Astrocyte of the spinal cord (primary cell): ENCODE results near the gene KLK15.

ENCODE experiments used
- DNase-seq: peaks from one replicate; pipeline ENCODE4 v3.0.0; 2011; ENCODE audit warnings: low read depth, low spot score
- H3K4me3 ChIP-seq: 2 replicates; pipeline ENCODE4 v1.5.1; 2011; ENCODE audit warnings: low read depth, mild to moderate bottlenecking, low read length, moderate library complexity
- in situ Hi-C: cut with HindIII; loops from 2 replicates; pipeline ENCODE4 v1.10.0; 2017; ENCODE audit warnings: low sequenced_read_pairs
- TF ChIP-seq, protein P1 (sequence below): IDR thresholded peaks from 2 replicates; pipeline ENCODE4 v1.5.1; 2012; ENCODE audit warnings: low read depth, mild to moderate bottlenecking, low read length, inconsistent platforms

KLK15 gene, protein sequence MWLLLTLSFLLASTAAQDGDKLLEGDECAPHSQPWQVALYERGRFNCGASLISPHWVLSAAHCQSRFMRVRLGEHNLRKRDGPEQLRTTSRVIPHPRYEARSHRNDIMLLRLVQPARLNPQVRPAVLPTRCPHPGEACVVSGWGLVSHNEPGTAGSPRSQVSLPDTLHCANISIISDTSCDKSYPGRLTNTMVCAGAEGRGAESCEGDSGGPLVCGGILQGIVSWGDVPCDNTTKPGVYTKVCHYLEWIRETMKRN

DNA sequence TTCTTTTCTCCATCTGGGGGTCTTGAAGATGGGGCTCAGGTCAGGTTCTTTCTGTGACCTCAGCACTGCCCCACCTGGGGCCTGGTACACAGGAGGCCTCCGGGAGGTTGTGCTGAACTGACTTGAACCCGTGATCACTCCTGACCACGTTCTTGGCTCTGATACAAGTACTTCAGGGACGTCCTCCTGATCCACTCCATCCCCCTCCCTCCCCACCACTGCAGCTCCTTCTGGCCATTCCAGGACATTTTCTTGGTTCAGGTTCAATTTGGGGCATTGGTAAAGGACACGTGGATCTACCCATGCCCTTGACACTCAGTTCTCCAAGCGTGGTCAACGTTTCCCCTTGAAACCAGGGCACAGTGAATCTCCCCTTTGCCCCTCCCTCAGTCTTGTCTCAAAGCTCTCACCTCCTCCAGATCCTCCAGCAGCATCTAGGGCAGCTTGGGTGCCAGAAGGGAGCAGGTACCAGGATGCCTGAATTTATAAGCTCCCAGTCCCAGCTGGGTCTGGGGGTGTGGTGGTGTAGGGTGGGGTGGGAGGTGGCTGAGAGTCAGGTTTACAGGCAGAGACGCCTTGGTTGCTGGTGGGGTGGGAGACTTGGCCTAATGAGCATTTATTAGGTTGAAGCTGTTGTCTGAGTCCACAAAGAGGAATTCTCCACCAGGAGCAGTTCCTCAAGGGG lies at the start of gene KLK15:
TSS of gene KLK15 (minus strand) at position 458 of the 685 bp plus-strand sequence. CDS start 2,082 bp downstream, outside the sequence.
- TF ChIP-seq, protein P1, sequence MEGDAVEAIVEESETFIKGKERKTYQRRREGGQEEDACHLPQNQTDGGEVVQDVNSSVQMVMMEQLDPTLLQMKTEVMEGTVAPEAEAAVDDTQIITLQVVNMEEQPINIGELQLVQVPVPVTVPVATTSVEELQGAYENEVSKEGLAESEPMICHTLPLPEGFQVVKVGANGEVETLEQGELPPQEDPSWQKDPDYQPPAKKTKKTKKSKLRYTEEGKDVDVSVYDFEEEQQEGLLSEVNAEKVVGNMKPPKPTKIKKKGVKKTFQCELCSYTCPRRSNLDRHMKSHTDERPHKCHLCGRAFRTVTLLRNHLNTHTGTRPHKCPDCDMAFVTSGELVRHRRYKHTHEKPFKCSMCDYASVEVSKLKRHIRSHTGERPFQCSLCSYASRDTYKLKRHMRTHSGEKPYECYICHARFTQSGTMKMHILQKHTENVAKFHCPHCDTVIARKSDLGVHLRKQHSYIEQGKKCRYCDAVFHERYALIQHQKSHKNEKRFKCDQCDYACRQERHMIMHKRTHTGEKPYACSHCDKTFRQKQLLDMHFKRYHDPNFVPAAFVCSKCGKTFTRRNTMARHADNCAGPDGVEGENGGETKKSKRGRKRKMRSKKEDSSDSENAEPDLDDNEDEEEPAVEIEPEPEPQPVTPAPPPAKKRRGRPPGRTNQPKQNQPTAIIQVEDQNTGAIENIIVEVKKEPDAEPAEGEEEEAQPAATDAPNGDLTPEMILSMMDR, result no peak
- DNase-seq, result no peak
- in situ Hi-C loops, result no loop called here
- no peak within 1 kb of the TSS for H3K4me3 ChIP-seq

DNA sequence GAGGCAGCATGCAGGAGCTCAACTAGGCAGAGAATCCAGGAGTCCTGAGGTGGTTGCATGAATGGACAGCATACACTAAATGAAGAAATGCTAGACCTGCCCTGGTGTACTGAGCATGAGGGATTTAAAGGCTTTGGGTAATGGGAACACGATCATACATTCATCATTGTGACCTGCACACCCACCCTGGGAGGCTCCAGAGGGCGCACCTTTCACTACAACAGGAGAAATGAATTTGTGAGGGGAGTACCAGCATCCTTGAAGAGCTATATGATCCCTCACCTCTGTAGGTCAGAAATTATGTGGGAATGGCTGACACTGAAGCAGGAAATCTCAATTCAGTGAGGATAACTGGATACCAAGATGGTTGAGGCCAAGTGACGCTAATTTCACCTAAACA lies 48.8 kb upstream of the KLK15 start:
- no peak overlapping the region for H3K4me3 ChIP-seq
- in situ Hi-C loops, result no loop called here
- no peak for DNase-seq
- TF ChIP-seq, protein P1, result no peak

GRCh38 chr19:50880241-50880640 lies 46.9 kb upstream of the KLK15 start:
- in situ Hi-C loops, result no loop called here
- DNase-seq, result no peak
- H3K4me3 ChIP-seq, result no peak overlapping the region
- TF ChIP-seq, protein P1, result no peak

GRCh38 chr19:50878851-50879250 lies 45.5 kb upstream of the KLK15 start:
- TF ChIP-seq, protein P1, result no peak
- no peak for DNase-seq
- in situ Hi-C loops, result no loop called here
- no peak overlapping the region for H3K4me3 ChIP-seq

DNA sequence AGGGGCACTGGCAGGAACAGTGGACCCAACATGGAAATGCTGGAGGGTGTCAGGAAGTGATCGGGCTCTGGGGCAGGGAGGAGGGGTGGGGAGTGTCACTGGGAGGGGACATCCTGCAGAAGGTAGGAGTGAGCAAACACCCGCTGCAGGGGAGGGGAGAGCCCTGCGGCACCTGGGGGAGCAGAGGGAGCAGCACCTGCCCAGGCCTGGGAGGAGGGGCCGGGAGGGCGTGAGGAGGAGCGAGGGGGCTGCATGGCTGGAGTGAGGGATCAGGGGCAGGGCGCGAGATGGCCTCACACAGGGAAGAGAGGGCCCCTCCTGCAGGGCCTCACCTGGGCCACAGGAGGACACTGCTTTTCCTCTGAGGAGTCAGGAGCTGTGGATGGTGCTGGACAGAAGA lies 44.0 kb upstream of the KLK15 start:
- TF ChIP-seq, protein P1, result no peak
- in situ Hi-C loops, result no loop called here

GRCh38 chr19:50876456-50876855 lies 43.1 kb upstream of the KLK15 start:
- in situ Hi-C loops, result no loop called here

More for the DNA sequence above, 44.0 kb upstream of the KLK15 start:
- H3K4me3 ChIP-seq, result no peak overlapping the region
- no peak for DNase-seq

More at GRCh38 chr19:50876456-50876855, 43.1 kb upstream of the KLK15 start:
- H3K4me3 ChIP-seq, result no peak overlapping the region
- DNase-seq, result no peak
- TF ChIP-seq, protein P1, result no peak
